Astrocyte (in vitro differentiated cells and primary cell): ENCODE data around the gene MIS12.

Source experiments
- CTCF ChIP-seq: IDR thresholded peaks from 2 replicates; pipeline ENCODE4 v1.5.1; 2011; ENCODE audit warnings: low read depth, mild to moderate bottlenecking, inconsistent platforms, low read length, moderate library complexity; ENCODE audit not compliant: insufficient read depth
- EZH2 ChIP-seq: IDR thresholded peaks from 2 replicates; pipeline ENCODE4 v1.6.1; 2012; ENCODE audit warnings: mild to moderate bottlenecking, low read length, inconsistent platforms; ENCODE audit not compliant: insufficient read depth

DNA sequence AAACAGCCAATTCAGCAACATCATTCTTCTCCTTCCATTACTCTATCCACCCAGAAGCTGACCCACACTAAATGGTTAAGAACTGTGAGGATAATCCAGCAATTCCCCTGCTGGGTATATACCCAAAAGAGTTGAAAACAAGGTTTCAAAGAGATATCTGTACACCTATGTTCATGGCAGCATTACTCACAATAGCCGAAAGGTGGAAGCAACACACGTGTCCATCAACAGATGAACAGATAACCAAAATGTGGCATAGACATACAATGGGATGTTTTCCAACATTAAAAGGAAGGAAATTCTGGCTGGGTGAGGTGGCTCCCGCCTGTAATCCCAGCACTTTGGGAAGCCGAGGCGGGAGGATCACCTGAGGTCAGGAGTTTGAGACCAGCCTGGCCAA, 19.9 kb downstream of the MIS12 start:
- TF ChIP-seq CTCF: no peak
- no peak for TF ChIP-seq EZH2
